GM12878 (cell line): ENCODE measurements around the gene COA1. TPM values are rescaled to one million over a fixed set of nuclear protein-coding genes. Genes with fewer than 3 reads are reported as not detected.

ENCODE experiments used
- ATAC-seq: fragments of 200-7000 bp; cut with Tn5 transposase; 3 replicates; pipeline ENCODE4 v1.9.1; 2020; ENCODE audit warnings: mild to moderate bottlenecking, moderate library complexity
- BruUV-seq: library from RNA; stranded (reverse); fragments of 400-500 nt; replicated peaks from 2 replicates; lab custom pipeline; 2021; lab: Mats Ljungman, UMichigan
- CTCF ChIA-PET: fragments of 300-600 bp; sonication (Branson Sonifier 250); formaldehyde crosslinking; extraction: SDS; loops from one replicate; lab custom pipeline; 2021; ENCODE audit warnings: inconsistent platforms; lab: Yijun Ruan, JAX
- POLR2A ChIA-PET: fragments of 350-600 bp; formaldehyde crosslinking; extraction: SDS; loops from one replicate; lab custom pipeline; 2021; ENCODE audit warnings: inconsistent platforms; lab: Charles Lee
- RAD21 ChIA-PET: fragments of 300-600 bp; sonication (Branson Sonifier 250); formaldehyde crosslinking; loops from one replicate; lab custom pipeline; 2023; ENCODE audit warnings: antibody characterized with exemption; ENCODE audit not compliant: unreplicated experiment; lab: Charles Lee
- SMC1A ChIA-PET: fragments of 300-600 bp; sonication (Branson Sonifier 250); formaldehyde crosslinking; loops from one replicate; lab custom pipeline; 2023; ENCODE audit not compliant: unreplicated experiment, uncharacterized antibody; lab: Charles Lee
- DNase-seq: peaks from one replicate; pipeline ENCODE4 v3.0.0-alpha.2; 2011; ENCODE audit warnings: low read depth, low spot score
- FAIRE-seq: peaks from 3 replicates; lab custom pipeline; 2011; peaks lifted over from hg19 to GRCh38; lab: Jason Lieb, UNC
- H2AFZ ChIP-seq: 2 replicates; pipeline ENCODE4 v1.6.0; 2011; ENCODE audit warnings: low read depth, low read length, control low read depth; ENCODE audit not compliant: control insufficient read depth
- H3K27ac ChIP-seq: 2 replicates; pipeline ENCODE4 v1.5.1; 2011; ENCODE audit warnings: control low read depth; ENCODE audit not compliant: control insufficient read depth, insufficient read depth
- H3K27me3 ChIP-seq, 2 experiments: replicated peaks in 1 of 2; 2 replicates each; pipeline versions ENCODE4 v1.6.0 to v1.6.1; 2011; ENCODE audit warnings: low read length in 1 of 2; ENCODE audit not compliant: control insufficient read depth in 2 of 2, insufficient read depth in 2 of 2
- H3K36me3 ChIP-seq, 2 experiments: 2 replicates each; pipeline ENCODE4 v1.5.1; 2011; ENCODE audit warnings: low read length in 1 of 2; ENCODE audit not compliant: control insufficient read depth in 2 of 2, insufficient read depth in 2 of 2
- H3K4me1 ChIP-seq: 2 replicates; pipeline ENCODE4 v1.6.1; 2011; ENCODE audit warnings: mild to moderate bottlenecking, low read length, moderate library complexity, mixed read lengths; ENCODE audit not compliant: control insufficient read depth, insufficient read depth
- H3K4me2 ChIP-seq: 2 replicates; pipeline ENCODE4 v1.6.0; 2011; ENCODE audit warnings: control low read depth; ENCODE audit not compliant: control insufficient read depth, insufficient read depth
- H3K4me3 ChIP-seq: fragments of 200-600 bp; sonication (generic); 2 replicates; pipeline ENCODE4 v1.5.1; 2016
- H3K79me2 ChIP-seq: 2 replicates; pipeline ENCODE4 v1.6.0; 2011; ENCODE audit warnings: low read length; ENCODE audit not compliant: control insufficient read depth, insufficient read depth
- H3K9ac ChIP-seq: 2 replicates; pipeline ENCODE4 v1.8.0; 2011; ENCODE audit warnings: low read length, control low read depth, mixed read lengths; ENCODE audit not compliant: control insufficient read depth, insufficient read depth
- H3K9me3 ChIP-seq: replicated peaks from 3 replicates; pipeline ENCODE4 v1.5.1; 2011; ENCODE audit warnings: mild to moderate bottlenecking, low read length; ENCODE audit not compliant: control insufficient read depth, insufficient read depth
- H4K20me1 ChIP-seq: 2 replicates; pipeline ENCODE4 v1.6.0; 2011; ENCODE audit not compliant: control insufficient read depth, insufficient read depth
- CBX3 ChIP-seq: fragments of 200-600 bp; sonication (generic); IDR thresholded peaks from 2 replicates; pipeline ENCODE4 v1.6.1; 2016; ENCODE audit warnings: low read depth, borderline replicate concordance
- CHD4 ChIP-seq: fragments of 200-600 bp; sonication (generic); IDR thresholded peaks from 2 replicates; pipeline ENCODE4 v1.6.1; 2016; ENCODE audit warnings: mild to moderate bottlenecking
- EZH2 ChIP-seq: IDR thresholded peaks from 2 replicates; pipeline ENCODE4 v1.6.1; 2012; ENCODE audit warnings: low read depth, mild to moderate bottlenecking, control low read depth, inconsistent platforms, low read length, borderline replicate concordance; ENCODE audit not compliant: control insufficient read depth
- NR2F1 ChIP-seq: fragments of 450-650 bp; conservative IDR thresholded peaks from 2 replicates; pipeline ENCODE4 v1.6.1; 2017; ENCODE audit warnings: mild to moderate bottlenecking
- RAD21 ChIP-seq: IDR thresholded peaks from 2 replicates; pipeline ENCODE4 v1.6.1; 2011; ENCODE audit warnings: mild to moderate bottlenecking, low read depth, low read length, moderate library complexity; ENCODE audit not compliant: insufficient read depth
- RFX5 ChIP-seq: IDR thresholded peaks from 2 replicates; pipeline ENCODE4 v1.6.1; 2011; ENCODE audit warnings: low read depth, low read length, improper control_type of control experiment
- SP1 ChIP-seq: IDR thresholded peaks from one replicate; pipeline ENCODE4 v1.6.1; 2011; ENCODE audit warnings: low read depth, low read length
- ZBED1 ChIP-seq: IDR thresholded peaks from 2 replicates; pipeline ENCODE4 v1.6.1; 2016; ENCODE audit warnings: borderline replicate concordance
- in situ Hi-C: fragments of 300-500 bp; cut with MboI; formaldehyde crosslinking; loops from 9 replicates; pipeline ENCODE4 v1.14.3; 2018; ENCODE audit warnings: mixed read lengths
- intact Hi-C: fragments of 100-400 bp; cut with micrococcal nuclease; formaldehyde crosslinking; loops from one replicate; pipeline ENCODE4 v1.14.2; 2022; ENCODE audit not compliant: unreplicated experiment
- polyA plus RNA-seq, 11 experiments: library from polyadenylated mRNA; depleted of rRNA in 4 of 11; unstranded in 6 of 11; stranded (reverse) in 5 of 11; fragments of >200 nt; fragmentation: Nextera tagmentation in 4 of 11; fragmentation: Illumina TruSeq in 1 of 11; extraction: Ambion mirVana in 4 of 11; extraction: Trizol in 1 of 11; gene quantifications; 1 replicate in 1 of 11; 2 replicates in 10 of 11; pipeline versions ENCODE4 v1.2.1 to v1.2.3, GENCODE V29; 2011 to 2016; ENCODE audit warnings: inconsistent platforms in 2 of 11, missing spikeins in 2 of 11, low read depth in 1 of 11
- total RNA-seq, 4 experiments: library from RNA; depleted of rRNA in 3 of 4; stranded (reverse); fragments of >200 nt in 3 of 4; fragmentation: Illumina TruSeq in 1 of 4; extraction: Trizol in 1 of 4; gene quantifications; 2 replicates each; pipeline versions ENCODE4 v1.2.1 to v1.2.3, GENCODE V29; 2013 to 2021
- TF ChIP-seq, protein P1 (sequence below): fragments of 450-650 bp; IDR thresholded peaks from 2 replicates; pipeline ENCODE4 v1.6.1; 2014; ENCODE audit warnings: mild to moderate bottlenecking
- TF ChIP-seq, protein P2 (sequence below): fragments of 450-650 bp; IDR thresholded peaks from 2 replicates; pipeline ENCODE4 v1.6.1; 2017; ENCODE audit warnings: low read depth, mild to moderate bottlenecking, moderate library complexity
- TF ChIP-seq, protein P3 (sequence below): fragments of 450-650 bp; IDR thresholded peaks from 2 replicates; pipeline ENCODE4 v1.6.1; 2016; ENCODE audit warnings: mild to moderate bottlenecking, moderate library complexity, borderline replicate concordance
- TF ChIP-seq, protein P4 (sequence below): fragments of 450-650 bp; IDR thresholded peaks from 2 replicates; pipeline ENCODE4 v1.6.1; 2018; ENCODE audit warnings: borderline replicate concordance, mild to moderate bottlenecking; ENCODE audit not compliant: partially characterized antibody
- TF ChIP-seq, protein P5 (sequence below): IDR thresholded peaks from 2 replicates; pipeline ENCODE4 v1.6.1; 2011; ENCODE audit warnings: low read depth, mild to moderate bottlenecking, low read length, moderate library complexity, borderline replicate concordance; ENCODE audit errors: extremely low read depth

Gene COA1
- total and polyA plus RNA-seq, 10 of the 15 experiments (the other 5 are each of a cell fraction or from before 2014, with no cell fraction given) = 83.1 to 258 (median 111) TPM

DNA sequence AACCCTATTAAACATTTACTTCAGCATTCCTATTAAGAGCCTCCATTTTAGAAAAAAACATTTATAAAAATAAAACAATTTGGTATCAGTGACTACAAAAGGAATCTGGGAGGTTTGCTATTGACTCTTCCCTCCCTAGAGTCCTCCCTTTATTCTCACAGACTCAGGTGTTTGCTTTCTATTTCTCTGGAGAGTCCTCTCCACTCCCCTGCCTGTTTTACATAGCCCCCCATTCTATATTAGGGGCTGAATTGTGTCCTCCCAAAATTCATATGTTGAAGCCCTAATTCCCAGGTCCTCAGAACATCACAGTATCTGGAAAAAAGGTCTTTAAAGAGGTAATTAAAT lies 69.8 kb downstream of the COA1 start:
- POLR2A ChIA-PET = no interaction called here

More for the DNA sequence above, 69.8 kb downstream of the COA1 start:
- Histone ChIP-seq H2AFZ (no peak overlapping the region), H3K4me3 (no peak overlapping the region), H3K79me2 (peaks cover 33% of the 10 kb centered on the region), H3K4me1 (peaks cover 17% of the 10 kb centered on the region), H3K36me3 (peaks cover 6% of the 10 kb centered on the region in 2 experiments), H3K4me2 (no peak overlapping the region), H4K20me1 (no peaks in the 10 kb centered on the region), H3K9ac (no peak overlapping the region), H3K27ac (peak overlapping the region; percentile 28), H3K27me3 (no peaks in the 10 kb centered on the region), H3K9me3 (no peaks in the 10 kb centered on the region; the same call in 1 of the 3 replicates)
- FAIRE-seq (no peak), ATAC-seq (peak; percentile 10; the same call in 2 of the 3 replicates), DNase-seq (no peak)
- ChIA-PET CTCF (interaction anchor here (0.7 kb wide), 1 partner anchor 33 kb away, joined by 3 read pairs; no protein-coding TSS in a partner anchor), RAD21 (interaction anchor here (1.0 kb wide), 1 partner anchor 38 kb away, joined by 3 read pairs; no protein-coding TSS in a partner anchor), SMC1A (interaction anchor here (1.1 to 1.7 kb wide), 3 partner anchors 20 to 77 kb away, joined by 5 to 11 read pairs (median 6); partner anchors contain the start of gene STK17A)
- in situ Hi-C loops = no loop called here
- TF ChIP-seq EZH2 = no peak
- no peak for TF ChIP-seq RFX5
- TF ChIP-seq, protein P1, sequence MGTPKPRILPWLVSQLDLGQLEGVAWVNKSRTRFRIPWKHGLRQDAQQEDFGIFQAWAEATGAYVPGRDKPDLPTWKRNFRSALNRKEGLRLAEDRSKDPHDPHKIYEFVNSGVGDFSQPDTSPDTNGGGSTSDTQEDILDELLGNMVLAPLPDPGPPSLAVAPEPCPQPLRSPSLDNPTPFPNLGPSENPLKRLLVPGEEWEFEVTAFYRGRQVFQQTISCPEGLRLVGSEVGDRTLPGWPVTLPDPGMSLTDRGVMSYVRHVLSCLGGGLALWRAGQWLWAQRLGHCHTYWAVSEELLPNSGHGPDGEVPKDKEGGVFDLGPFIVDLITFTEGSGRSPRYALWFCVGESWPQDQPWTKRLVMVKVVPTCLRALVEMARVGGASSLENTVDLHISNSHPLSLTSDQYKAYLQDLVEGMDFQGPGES = no peak
- TF ChIP-seq, protein P2, sequence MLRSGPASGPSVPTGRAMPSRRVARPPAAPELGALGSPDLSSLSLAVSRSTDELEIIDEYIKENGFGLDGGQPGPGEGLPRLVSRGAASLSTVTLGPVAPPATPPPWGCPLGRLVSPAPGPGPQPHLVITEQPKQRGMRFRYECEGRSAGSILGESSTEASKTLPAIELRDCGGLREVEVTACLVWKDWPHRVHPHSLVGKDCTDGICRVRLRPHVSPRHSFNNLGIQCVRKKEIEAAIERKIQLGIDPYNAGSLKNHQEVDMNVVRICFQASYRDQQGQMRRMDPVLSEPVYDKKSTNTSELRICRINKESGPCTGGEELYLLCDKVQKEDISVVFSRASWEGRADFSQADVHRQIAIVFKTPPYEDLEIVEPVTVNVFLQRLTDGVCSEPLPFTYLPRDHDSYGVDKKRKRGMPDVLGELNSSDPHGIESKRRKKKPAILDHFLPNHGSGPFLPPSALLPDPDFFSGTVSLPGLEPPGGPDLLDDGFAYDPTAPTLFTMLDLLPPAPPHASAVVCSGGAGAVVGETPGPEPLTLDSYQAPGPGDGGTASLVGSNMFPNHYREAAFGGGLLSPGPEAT = no peak
- TF ChIP-seq RAD21 = no peak
- no peak for TF ChIP-seq ZBED1
- TF ChIP-seq, protein P3, sequence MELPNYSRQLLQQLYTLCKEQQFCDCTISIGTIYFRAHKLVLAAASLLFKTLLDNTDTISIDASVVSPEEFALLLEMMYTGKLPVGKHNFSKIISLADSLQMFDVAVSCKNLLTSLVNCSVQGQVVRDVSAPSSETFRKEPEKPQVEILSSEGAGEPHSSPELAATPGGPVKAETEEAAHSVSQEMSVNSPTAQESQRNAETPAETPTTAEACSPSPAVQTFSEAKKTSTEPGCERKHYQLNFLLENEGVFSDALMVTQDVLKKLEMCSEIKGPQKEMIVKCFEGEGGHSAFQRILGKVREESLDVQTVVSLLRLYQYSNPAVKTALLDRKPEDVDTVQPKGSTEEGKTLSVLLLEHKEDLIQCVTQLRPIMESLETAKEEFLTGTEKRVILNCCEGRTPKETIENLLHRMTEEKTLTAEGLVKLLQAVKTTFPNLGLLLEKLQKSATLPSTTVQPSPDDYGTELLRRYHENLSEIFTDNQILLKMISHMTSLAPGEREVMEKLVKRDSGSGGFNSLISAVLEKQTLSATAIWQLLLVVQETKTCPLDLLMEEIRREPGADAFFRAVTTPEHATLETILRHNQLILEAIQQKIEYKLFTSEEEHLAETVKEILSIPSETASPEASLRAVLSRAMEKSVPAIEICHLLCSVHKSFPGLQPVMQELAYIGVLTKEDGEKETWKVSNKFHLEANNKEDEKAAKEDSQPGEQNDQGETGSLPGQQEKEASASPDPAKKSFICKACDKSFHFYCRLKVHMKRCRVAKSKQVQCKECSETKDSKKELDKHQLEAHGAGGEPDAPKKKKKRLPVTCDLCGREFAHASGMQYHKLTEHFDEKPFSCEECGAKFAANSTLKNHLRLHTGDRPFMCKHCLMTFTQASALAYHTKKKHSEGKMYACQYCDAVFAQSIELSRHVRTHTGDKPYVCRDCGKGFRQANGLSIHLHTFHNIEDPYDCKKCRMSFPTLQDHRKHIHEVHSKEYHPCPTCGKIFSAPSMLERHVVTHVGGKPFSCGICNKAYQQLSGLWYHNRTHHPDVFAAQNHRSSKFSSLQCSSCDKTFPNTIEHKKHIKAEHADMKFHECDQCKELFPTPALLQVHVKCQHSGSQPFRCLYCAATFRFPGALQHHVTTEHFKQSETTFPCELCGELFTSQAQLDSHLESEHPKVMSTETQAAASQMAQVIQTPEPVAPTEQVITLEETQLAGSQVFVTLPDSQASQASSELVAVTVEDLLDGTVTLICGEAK = no peak
- TF ChIP-seq, protein P4, sequence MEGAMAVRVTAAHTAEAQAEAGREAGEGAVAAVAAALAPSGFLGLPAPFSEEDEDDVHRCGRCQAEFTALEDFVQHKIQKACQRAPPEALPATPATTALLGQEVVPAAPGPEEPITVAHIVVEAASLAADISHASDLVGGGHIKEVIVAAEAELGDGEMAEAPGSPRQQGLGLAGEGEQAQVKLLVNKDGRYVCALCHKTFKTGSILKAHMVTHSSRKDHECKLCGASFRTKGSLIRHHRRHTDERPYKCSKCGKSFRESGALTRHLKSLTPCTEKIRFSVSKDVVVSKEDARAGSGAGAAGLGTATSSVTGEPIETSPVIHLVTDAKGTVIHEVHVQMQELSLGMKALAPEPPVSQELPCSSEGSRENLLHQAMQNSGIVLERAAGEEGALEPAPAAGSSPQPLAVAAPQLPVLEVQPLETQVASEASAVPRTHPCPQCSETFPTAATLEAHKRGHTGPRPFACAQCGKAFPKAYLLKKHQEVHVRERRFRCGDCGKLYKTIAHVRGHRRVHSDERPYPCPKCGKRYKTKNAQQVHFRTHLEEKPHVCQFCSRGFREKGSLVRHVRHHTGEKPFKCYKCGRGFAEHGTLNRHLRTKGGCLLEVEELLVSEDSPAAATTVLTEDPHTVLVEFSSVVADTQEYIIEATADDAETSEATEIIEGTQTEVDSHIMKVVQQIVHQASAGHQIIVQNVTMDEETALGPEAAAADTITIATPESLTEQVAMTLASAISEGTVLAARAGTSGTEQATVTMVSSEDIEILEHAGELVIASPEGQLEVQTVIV = no peak
- TF ChIP-seq NR2F1 = no peak
- no peak for TF ChIP-seq CBX3
- TF ChIP-seq CHD4 = no peak
- TF ChIP-seq, protein P5, sequence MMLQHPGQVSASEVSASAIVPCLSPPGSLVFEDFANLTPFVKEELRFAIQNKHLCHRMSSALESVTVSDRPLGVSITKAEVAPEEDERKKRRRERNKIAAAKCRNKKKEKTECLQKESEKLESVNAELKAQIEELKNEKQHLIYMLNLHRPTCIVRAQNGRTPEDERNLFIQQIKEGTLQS = no peak
- no peak for TF ChIP-seq SP1
- intact Hi-C loops = no loop called here
- BruUV-seq = no TSS peak
